Testis (tissue), 3 donors: ENCODE data around the gene FHDC1. TPM values are rescaled to one million over a fixed set of nuclear protein-coding genes. Genes with fewer than 3 reads are reported as not detected.

Experiments used
- DNase-seq: peaks from one replicate; pipeline ENCODE4 v3.0.0-alpha.2; 2019
- H3K27ac ChIP-seq, 2 donors: fragments of 200-600 bp; sonication (generic); one replicate each; pipeline ENCODE4 v1.5.1; 2019
- H3K27me3 ChIP-seq: fragments of 200-600 bp; sonication (generic); one replicate; pipeline ENCODE4 v1.5.1; 2019
- H3K36me3 ChIP-seq: fragments of 200-600 bp; sonication (generic); one replicate; pipeline ENCODE4 v1.5.1; 2017; ENCODE audit warnings: low read depth; ENCODE audit errors: missing control alignments
- H3K4me1 ChIP-seq: fragments of 200-600 bp; sonication (generic); one replicate; pipeline ENCODE4 v1.5.1; 2019
- H3K4me3 ChIP-seq, 2 donors: fragments of 200-600 bp; sonication (generic); one replicate each; pipeline ENCODE4 v1.5.1; 2017 to 2019
- H3K9me3 ChIP-seq: fragments of 200-600 bp; sonication (generic); one replicate; pipeline ENCODE4 v1.5.1; 2017
- CTCF ChIP-seq, 3 experiments: fragments of 450-650 bp in 2 of 3; fragments of 200-600 bp in 1 of 3; sonication (generic) in 1 of 3; IDR thresholded peaks; one replicate each; pipeline ENCODE4 v1.5.1; 2016 to 2019; ENCODE audit warnings: antibody characterized with exemption in 3 of 3, mild to moderate bottlenecking in 2 of 3, moderate library complexity in 1 of 3
- POLR2A ChIP-seq: fragments of 450-650 bp; IDR thresholded peaks from one replicate; pipeline ENCODE4 v1.6.1; 2017; ENCODE audit warnings: antibody characterized with exemption, mild to moderate bottlenecking, moderate library complexity
- WGBS, 2 donors: methylation state at CpG; one replicate each; pipeline ENCODE4 v1.1.5; 2018; 5-methylcytosine and 5-hydroxymethylcytosine counted together
- intact Hi-C: fragments of 100-400 bp; cut with DNase I; formaldehyde crosslinking; loops from one replicate; pipeline ENCODE4 v1.15.1; 2023; ENCODE audit warnings: low total_unique reads
- polyA plus RNA-seq: library from polyadenylated mRNA; stranded (reverse); fragments of 350-450 nt; fragmentation: Illumina TruSeq; extraction: RNeasy Lipid Tissue Mini Kit (QIAGEN cat#74804); gene quantifications from one replicate; pipeline ENCODE4 v1.2.3, GENCODE V29; 2014; ENCODE audit warnings: low read depth, low replicate concordance; ENCODE audit not compliant: insufficient read depth
- total RNA-seq, 2 donors: library from RNA; depleted of rRNA; stranded (reverse); fragments of >200 nt; gene quantifications; one replicate each; pipeline ENCODE4 v1.2.3, GENCODE V29; 2016

Gene FHDC1
- total and polyA plus RNA-seq, 3 donors from 2014 or later: 2.9 to 4.2 (median 3.8) TPM

- no peaks in the 10 kb centered on the region for H3K4me1 ChIP-seq
- no peaks in the 10 kb centered on the region for H3K27me3 ChIP-seq
- TF ChIP-seq POLR2A: no peak
- no peak for TF ChIP-seq CTCF (IDR thresholded peaks at IDR 0.05)
- no peak overlapping the region for H3K27ac ChIP-seq
- WGBS, 2 donors: 83 to 92% methylated on average over 4 of the region's 4 CpGs
- no peak overlapping the region for H3K4me3 ChIP-seq
- no peaks in the 10 kb centered on the region for H3K9me3 ChIP-seq
- no peak for DNase-seq
- no peaks in the 10 kb centered on the region for H3K36me3 ChIP-seq
- intact Hi-C loops: no loop called here
These were observed 80.5 kb downstream of the FHDC1 start for GRCh38 chr4:153016592-153016991.

GRCh38 chr4:153018031-153018430, 81.9 kb downstream of the FHDC1 start:
- intact Hi-C loops: no loop called here
- H3K9me3 ChIP-seq: no peaks in the 10 kb centered on the region

DNA sequence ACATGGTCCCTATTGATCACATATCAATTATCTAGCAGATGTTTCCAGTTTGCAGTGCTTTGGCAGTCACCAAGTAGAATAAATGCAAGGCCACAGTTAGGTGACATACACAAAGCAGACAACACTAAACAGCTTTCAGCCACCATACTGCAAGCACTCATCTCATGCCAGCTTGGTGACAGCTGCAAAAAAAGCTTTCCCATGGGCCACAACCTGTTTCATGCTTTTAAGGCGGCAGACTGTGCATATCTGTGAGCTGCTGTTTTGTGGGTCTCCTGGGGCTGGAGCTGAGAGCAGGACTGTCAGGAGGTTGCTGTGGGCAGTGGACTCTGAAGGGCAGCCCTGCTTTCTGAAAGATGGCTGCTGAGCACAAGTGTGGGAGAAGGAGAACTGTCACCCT, 82.6 kb downstream of the FHDC1 start:
- TF ChIP-seq CTCF (IDR thresholded peaks at IDR 0.05): no peak
- no peak for TF ChIP-seq POLR2A
- 94 to 100% methylated on average over 1 of the region's 1 CpG for WGBS, 2 donors
- intact Hi-C loops: no loop called here
- Histone ChIP-seq H3K9me3 (no peaks in the 10 kb centered on the region), H3K27ac (no peak overlapping the region), H3K4me3 (no peak overlapping the region), H3K4me1 (no peaks in the 10 kb centered on the region), H3K27me3 (no peaks in the 10 kb centered on the region), H3K36me3 (no peaks in the 10 kb centered on the region)
- no peak for DNase-seq

More at GRCh38 chr4:153018031-153018430, 81.9 kb downstream of the FHDC1 start:
- Histone ChIP-seq H3K4me3 (no peak overlapping the region), H3K27ac (no peak overlapping the region), H3K4me1 (no peaks in the 10 kb centered on the region), H3K27me3 (no peaks in the 10 kb centered on the region), H3K36me3 (no peaks in the 10 kb centered on the region)
- WGBS, 2 donors: 91 to 93% methylated on average over 4 of the region's 4 CpGs
- no peak for TF ChIP-seq POLR2A
- no peak for TF ChIP-seq CTCF (IDR thresholded peaks at IDR 0.05)
- no peak for DNase-seq

DNA sequence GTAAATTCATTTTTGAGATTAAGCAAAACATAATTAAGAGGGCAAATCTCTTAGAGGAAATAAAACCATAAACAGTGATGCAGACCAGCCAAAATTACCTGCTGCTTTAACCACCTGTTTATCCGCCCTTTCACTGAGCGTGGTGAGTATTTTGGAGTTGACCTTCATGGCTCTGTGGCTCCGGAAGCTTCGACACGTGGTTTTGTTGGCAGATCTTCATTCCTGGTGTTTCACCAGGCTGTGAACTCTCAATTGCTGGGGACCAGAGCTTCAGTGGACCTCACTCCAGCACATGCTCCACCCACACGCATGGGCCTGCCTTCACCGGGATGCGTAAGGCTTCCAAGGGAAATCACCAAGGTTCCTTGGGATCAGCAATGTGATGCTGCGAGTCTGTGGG, 83.8 kb downstream of the FHDC1 start:
- 87 to 93% methylated on average over 6 to 9 of the region's 9 CpGs for WGBS, 2 donors
- intact Hi-C loops: no loop called here

More for the DNA sequence above, 83.8 kb downstream of the FHDC1 start:
- TF ChIP-seq CTCF (IDR thresholded peaks at IDR 0.05): no peak
- TF ChIP-seq POLR2A: no peak
- Histone ChIP-seq H3K9me3 (no peaks in the 10 kb centered on the region), H3K27me3 (no peaks in the 10 kb centered on the region), H3K36me3 (no peaks in the 10 kb centered on the region), H3K4me3 (no peak overlapping the region), H3K27ac (no peak overlapping the region), H3K4me1 (no peaks in the 10 kb centered on the region)
- no peak for DNase-seq
